ENCODE data around the gene TSPAN12.

Gene TSPAN12

GRCh38 chr7:120865191-120865981, 7.4 kb upstream of the TSPAN12 start:
- Histone ChIP-seq H3K36me3 (no peaks in the 10 kb centered on the region), H3K4me3 (no peak overlapping the region), H3K27me3 (no peaks in the 10 kb centered on the region), H3K27ac (peak overlapping the region; percentile 48 to 54), H3K9me3 (no peaks in the 10 kb centered on the region), H3K4me1 (peaks cover 0 to 19% (median 7%) of the 10 kb centered on the region in 4 donors)
- DNase-seq, result no peak
- intact Hi-C loops (cut with DNase I; ENCODE audit: low total_unique reads), result loop anchor here (10.0 kb wide), 1 partner anchor 59 kb away; no protein-coding TSS in a partner anchor
- no peak for TF ChIP-seq CTCF (IDR thresholded peaks at IDR 0.05)

GRCh38 chr7:120864141-120864900, 6.4 kb upstream of the TSPAN12 start:
- TF ChIP-seq CTCF (IDR thresholded peaks at IDR 0.05), result no peak
- Histone ChIP-seq H3K27me3 (no peaks in the 10 kb centered on the region), H3K9me3 (no peaks in the 10 kb centered on the region), H3K36me3 (no peaks in the 10 kb centered on the region), H3K4me1 (peaks cover 0 to 19% (median 7%) of the 10 kb centered on the region in 4 donors), H3K27ac (peak overlapping the region; percentile 48 to 54), H3K4me3 (no peak overlapping the region)
- DNase-seq, result no peak
- intact Hi-C loops (cut with DNase I; ENCODE audit: low total_unique reads), result loop anchor here (10.0 kb wide), 1 partner anchor 60 kb away; no protein-coding TSS in a partner anchor

- Histone ChIP-seq H3K9me3 (no peaks in the 10 kb centered on the region), H3K27me3 (no peaks in the 10 kb centered on the region), H3K4me3 (no peak overlapping the region), H3K4me1 (peaks cover 0 to 27% (median 7%) of the 10 kb centered on the region in 4 donors), H3K27ac (no peak overlapping the region), H3K36me3 (no peaks in the 10 kb centered on the region)
- intact Hi-C loops (cut with DNase I; ENCODE audit: low total_unique reads), result loop anchor here (10.0 kb wide), 1 partner anchor 62 kb away; no protein-coding TSS in a partner anchor
- DNase-seq, result no peak
- TF ChIP-seq CTCF (IDR thresholded peaks at IDR 0.05), result no peak
These were observed 5.1 kb upstream of the TSPAN12 start for GRCh38 chr7:120862987-120863590.

GRCh38 chr7:120860156-120860555, 2.2 kb upstream of the TSPAN12 start:
- DNase-seq, result no peak
- intact Hi-C loops (cut with DNase I; ENCODE audit: low total_unique reads), result loop anchor here (10.0 kb wide), 1 partner anchor 65 kb away; no protein-coding TSS in a partner anchor
- Histone ChIP-seq H3K27ac (no peak overlapping the region), H3K36me3 (no peaks in the 10 kb centered on the region), H3K9me3 (no peaks in the 10 kb centered on the region), H3K4me1 (peaks cover 0 to 28% (median 7%) of the 10 kb centered on the region in 4 donors), H3K4me3 (no peak overlapping the region), H3K27me3 (no peaks in the 10 kb centered on the region)
- no peak for TF ChIP-seq CTCF (IDR thresholded peaks at IDR 0.05)

GRCh38 chr7:120859459-120859858, 1.5 kb upstream of the TSPAN12 start:
- intact Hi-C loops (cut with DNase I; ENCODE audit: low total_unique reads), result no loop called here
- Histone ChIP-seq H3K9me3 (no peaks in the 10 kb centered on the region), H3K36me3 (no peaks in the 10 kb centered on the region), H3K27ac (no peak overlapping the region), H3K4me3 (no peak overlapping the region), H3K27me3 (no peaks in the 10 kb centered on the region), H3K4me1 (peaks cover 0 to 21% (median 6%) of the 10 kb centered on the region in 4 donors)
- no peak for TF ChIP-seq CTCF (IDR thresholded peaks at IDR 0.05)
- no peak for DNase-seq

Data from tibial artery (tissue), 4 donors.